ENCODE measurements around the gene DHRS7B.
"Not testable (repeated sequence)": the region's sequence is repeated elsewhere in the genome, so short reads cannot be mapped to it uniquely, and the experiment has no call there.

DHRS7B gene

GRCh38 chr17:21126645-21127508 lies at the start of gene DHRS7B:
Gene DHRS7B, plus strand, starts transcription at chr17:21126964. Its CDS starts 8 bp downstream, at chr17:21126972.
- DNase-seq: peak; percentile 78

- no peak for DNase-seq
Measured at GRCh38 chr17:21077281-21077680, 49.5 kb upstream of the DHRS7B start.

- DNase-seq: no peak
Measured at GRCh38 chr17:21078016-21078780, 48.6 kb upstream of the DHRS7B start.

- no peak for DNase-seq
Measured at GRCh38 chr17:21079196-21079595, 47.6 kb upstream of the DHRS7B start.

- no peak for DNase-seq
Measured at GRCh38 chr17:21082001-21082436, 44.7 kb upstream of the DHRS7B start.

GRCh38 chr17:21085280-21085679 lies 41.5 kb upstream of the DHRS7B start:
- DNase-seq: not testable (repeated sequence)

GRCh38 chr17:21085707-21086106 lies 41.1 kb upstream of the DHRS7B start:
- no peak for DNase-seq

GRCh38 chr17:21089145-21089544 lies 37.6 kb upstream of the DHRS7B start:
- DNase-seq: no peak

GRCh38 chr17:21089933-21090901 lies 36.5 kb upstream of the DHRS7B start:
- no peak for DNase-seq

GRCh38 chr17:21090902-21091618 lies 35.7 kb upstream of the DHRS7B start:
- DNase-seq: no peak

- DNase-seq: peak; percentile 2
Measured at GRCh38 chr17:21094298-21094704, 32.5 kb upstream of the DHRS7B start.

GRCh38 chr17:21095735-21096134 lies 31.0 kb upstream of the DHRS7B start:
- DNase-seq: no peak

- DNase-seq: no peak
Measured at GRCh38 chr17:21096874-21097273, 29.9 kb upstream of the DHRS7B start.

GRCh38 chr17:21098934-21099689 lies 27.7 kb upstream of the DHRS7B start:
- peak; percentile 43 for DNase-seq

- no peak for DNase-seq
Measured at GRCh38 chr17:21100636-21101035, 26.1 kb upstream of the DHRS7B start.

- DNase-seq: no peak
Measured at GRCh38 chr17:21104608-21105007, 22.2 kb upstream of the DHRS7B start.

- DNase-seq: no peak
Measured at GRCh38 chr17:21105064-21105894, 21.5 kb upstream of the DHRS7B start.

- no peak for DNase-seq
Measured at GRCh38 chr17:21106316-21106715, 20.4 kb upstream of the DHRS7B start.

GRCh38 chr17:21107067-21107650 lies 19.6 kb upstream of the DHRS7B start:
- not testable (repeated sequence) for DNase-seq

- DNase-seq: no peak
Measured at GRCh38 chr17:21108651-21109050, 18.1 kb upstream of the DHRS7B start.
